Epithelial cell of proximal tubule (primary cell): ENCODE data around the gene CXorf38. TPM values are rescaled to one million over a fixed set of nuclear protein-coding genes. Genes with fewer than 3 reads are reported as not detected.

ENCODE experiments used
- DNase-seq: peaks from one replicate; pipeline ENCODE4 v3.0.0-alpha.2; 2011; ENCODE audit warnings: low read depth
- H3K4me3 ChIP-seq: 2 replicates; pipeline ENCODE4 v1.5.1; 2011; ENCODE audit warnings: low read depth, mild to moderate bottlenecking, low read length
- total RNA-seq: library from RNA; depleted of rRNA; stranded (reverse); fragments of >200 nt; gene quantifications from 2 replicates; pipeline ENCODE4 v1.2.3, GENCODE V29; 2015
- TF ChIP-seq, protein P1 (sequence below): conservative IDR thresholded peaks from 2 replicates; pipeline ENCODE4 v1.5.1; 2012; ENCODE audit warnings: low read depth, mild to moderate bottlenecking, low read length

Gene CXorf38
- total RNA-seq, 1 donor from 2014 or later = 15.6 TPM

DNA sequence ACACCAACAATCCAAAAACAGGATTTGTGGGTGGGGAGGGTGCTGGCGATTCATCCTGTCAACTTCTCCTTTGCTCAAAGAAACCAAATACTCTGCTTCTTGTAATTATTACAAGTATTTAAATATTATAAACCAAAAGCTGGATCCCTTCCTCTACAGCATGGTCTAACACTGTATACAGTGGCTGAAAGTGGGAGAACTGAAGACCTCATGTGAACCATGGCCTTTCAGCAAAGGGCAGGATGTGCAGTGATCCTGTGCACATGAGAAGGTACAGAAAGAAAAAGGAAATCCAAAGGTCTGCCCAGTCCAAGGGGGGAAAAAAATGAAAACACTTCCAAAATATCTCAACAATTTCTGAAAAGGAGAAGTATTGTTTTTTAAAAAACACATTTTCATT is 5.3 kb upstream of the CXorf38 start:
- TF ChIP-seq, protein P1, sequence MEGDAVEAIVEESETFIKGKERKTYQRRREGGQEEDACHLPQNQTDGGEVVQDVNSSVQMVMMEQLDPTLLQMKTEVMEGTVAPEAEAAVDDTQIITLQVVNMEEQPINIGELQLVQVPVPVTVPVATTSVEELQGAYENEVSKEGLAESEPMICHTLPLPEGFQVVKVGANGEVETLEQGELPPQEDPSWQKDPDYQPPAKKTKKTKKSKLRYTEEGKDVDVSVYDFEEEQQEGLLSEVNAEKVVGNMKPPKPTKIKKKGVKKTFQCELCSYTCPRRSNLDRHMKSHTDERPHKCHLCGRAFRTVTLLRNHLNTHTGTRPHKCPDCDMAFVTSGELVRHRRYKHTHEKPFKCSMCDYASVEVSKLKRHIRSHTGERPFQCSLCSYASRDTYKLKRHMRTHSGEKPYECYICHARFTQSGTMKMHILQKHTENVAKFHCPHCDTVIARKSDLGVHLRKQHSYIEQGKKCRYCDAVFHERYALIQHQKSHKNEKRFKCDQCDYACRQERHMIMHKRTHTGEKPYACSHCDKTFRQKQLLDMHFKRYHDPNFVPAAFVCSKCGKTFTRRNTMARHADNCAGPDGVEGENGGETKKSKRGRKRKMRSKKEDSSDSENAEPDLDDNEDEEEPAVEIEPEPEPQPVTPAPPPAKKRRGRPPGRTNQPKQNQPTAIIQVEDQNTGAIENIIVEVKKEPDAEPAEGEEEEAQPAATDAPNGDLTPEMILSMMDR = no peak
- no peak for DNase-seq
- no peak overlapping the region for H3K4me3 ChIP-seq

DNA sequence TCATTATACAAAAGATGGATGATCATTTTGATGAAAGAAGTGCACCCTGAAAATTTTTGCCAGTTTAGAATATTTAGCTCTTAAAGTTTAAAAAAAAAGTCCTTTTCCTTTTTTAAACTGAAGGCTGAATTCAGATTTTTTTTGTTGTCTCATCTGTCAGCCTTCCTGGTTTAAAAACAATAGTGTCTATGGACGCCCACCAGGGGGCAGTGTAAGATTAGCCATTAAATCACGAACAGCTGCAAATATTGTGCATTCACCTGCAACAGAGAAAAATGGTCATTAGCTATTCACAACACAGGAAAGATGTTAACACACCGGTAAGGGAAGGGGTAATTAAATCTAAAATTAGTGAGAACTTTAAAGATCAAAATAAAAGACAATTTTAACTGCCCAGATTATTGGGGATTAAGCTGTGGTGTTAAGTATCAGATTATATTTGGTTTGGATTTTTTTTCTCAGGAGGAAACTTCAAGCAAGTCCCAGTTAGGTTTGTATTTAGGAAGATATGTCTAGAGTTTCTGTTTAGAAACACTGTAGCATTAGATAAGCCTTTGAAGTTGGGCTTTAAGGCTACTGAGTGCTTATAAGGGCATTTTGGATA is 4.4 kb upstream of the CXorf38 start:
- no peak overlapping the region for H3K4me3 ChIP-seq
- no peak for DNase-seq
- TF ChIP-seq, protein P1 = peak; percentile 67

DNA sequence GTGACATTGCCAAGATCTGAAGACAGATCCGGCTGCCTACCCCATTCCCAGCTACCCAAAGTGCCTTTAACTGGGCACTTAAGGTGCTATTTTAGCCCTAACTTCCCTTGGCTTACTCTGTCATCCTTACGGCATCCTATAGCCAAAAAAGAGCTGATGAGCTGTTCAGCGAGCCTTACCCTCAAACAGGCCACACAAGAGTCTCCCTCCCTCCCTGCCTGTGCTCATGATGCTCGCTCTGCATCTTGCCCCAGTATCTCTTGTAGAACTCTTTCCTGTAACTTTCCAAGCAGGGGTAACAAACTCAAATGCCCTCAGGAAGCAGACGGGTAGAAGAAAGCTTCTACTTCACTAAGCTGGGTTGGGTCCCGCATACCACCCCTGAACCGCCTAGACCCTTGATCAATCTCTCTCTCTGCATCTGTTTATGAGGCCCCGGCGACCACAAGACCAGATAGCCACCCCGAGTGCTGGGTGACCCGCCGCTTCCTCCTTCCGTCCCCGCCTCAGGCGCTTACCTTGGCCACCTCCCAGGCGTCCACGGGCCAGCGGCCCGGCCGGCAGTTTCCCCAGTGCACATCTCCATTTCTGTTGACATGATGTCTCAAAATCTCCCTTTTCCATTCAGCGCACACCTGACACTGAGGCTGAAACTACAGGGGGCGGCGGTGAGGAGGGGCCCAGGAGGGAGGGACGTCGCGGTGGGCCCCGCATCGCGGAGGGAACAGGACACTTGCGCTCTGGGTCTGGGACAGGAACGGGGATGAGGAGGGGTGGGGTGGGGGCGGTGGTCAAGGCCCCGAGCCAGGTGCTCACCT is 663 bp downstream of the CXorf38 start:
- TF ChIP-seq, protein P1 = no peak
- DNase-seq = no peak
- H3K4me3 ChIP-seq = peak overlapping the region; percentile 71

DNA sequence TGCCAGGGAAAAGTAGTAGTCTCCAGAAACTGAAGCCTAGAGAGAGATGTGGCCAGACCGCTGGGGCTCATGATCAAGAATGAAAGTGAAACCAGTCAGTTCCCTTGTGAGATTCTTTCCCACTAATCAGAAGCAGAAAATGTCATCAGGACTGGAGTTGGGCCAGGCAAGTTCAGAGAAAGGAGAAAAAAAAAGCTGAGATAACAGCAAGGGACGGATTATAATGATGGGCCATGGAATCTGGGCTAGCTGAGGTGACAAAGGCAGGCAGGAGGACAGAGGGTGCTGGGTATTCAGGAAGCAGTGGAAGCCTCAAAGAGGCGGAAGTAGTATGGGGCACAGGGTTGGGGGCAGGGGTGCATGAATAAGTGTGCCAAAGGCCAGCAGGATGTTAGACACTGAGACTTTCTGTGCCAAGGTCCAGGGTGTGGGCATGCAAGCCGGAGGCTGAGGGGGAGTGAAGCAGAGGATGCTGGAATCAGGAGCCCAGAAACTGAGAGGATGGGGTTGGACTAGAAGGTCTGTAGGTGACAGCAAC is 2.5 kb downstream of the CXorf38 start:
- TF ChIP-seq, protein P1 = no peak
- H3K4me3 ChIP-seq = peak overlapping the region; percentile 54
- peak; percentile 26 for DNase-seq

DNA sequence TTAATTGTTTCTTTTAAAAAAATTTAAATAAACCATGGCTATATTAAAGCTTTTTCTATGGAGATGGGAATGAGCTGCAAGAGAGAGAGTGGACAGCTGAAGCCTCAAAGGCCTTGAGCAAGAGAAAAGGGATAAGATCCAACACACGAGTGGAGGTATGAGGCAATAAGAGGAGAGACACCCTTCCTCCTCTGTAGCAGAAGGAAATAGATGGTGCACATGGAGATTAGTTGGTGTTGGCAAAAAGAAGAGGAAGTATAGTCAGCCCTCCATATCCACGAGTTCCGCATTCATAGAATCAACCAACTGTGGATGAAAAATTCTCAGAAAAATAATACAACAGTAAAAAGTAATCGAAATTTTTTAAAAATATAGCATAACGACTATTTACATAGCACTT is 3.2 kb downstream of the CXorf38 start:
- DNase-seq = no peak
- peak overlapping the region; percentile 54 for H3K4me3 ChIP-seq
- TF ChIP-seq, protein P1 = no peak

DNA sequence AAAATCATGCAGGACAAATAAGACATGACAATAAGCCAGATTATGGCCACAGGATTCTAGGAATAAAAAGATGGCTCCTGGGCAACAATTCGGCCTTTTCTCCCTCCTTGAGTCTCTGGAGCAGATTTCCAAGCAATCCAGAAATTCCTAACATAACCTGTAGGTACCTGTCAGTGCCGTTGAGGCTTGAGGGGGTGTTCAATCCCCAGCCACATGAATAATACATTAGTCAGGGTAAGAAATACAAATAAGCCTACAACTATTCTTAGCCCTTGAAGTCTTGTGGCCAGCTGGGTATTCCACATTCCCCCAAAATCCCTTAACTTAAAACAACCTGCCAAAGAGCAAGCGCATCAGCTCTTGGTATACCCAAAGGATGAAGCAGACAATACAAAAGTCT is 9.7 kb downstream of the CXorf38 start:
- H3K4me3 ChIP-seq = no peak overlapping the region
- TF ChIP-seq, protein P1 = no peak
- DNase-seq = no peak
